GM11168 (cell line): ENCODE data around the gene BRMS1.

Experiments used
- in situ Hi-C: fragments of 300-500 bp; cut with MboI; formaldehyde crosslinking; loops from one replicate; pipeline ENCODE4 v1.12.0; 2022; ENCODE audit warnings: low sequenced_read_pairs; ENCODE audit not compliant: unreplicated experiment

BRMS1 gene

DNA sequence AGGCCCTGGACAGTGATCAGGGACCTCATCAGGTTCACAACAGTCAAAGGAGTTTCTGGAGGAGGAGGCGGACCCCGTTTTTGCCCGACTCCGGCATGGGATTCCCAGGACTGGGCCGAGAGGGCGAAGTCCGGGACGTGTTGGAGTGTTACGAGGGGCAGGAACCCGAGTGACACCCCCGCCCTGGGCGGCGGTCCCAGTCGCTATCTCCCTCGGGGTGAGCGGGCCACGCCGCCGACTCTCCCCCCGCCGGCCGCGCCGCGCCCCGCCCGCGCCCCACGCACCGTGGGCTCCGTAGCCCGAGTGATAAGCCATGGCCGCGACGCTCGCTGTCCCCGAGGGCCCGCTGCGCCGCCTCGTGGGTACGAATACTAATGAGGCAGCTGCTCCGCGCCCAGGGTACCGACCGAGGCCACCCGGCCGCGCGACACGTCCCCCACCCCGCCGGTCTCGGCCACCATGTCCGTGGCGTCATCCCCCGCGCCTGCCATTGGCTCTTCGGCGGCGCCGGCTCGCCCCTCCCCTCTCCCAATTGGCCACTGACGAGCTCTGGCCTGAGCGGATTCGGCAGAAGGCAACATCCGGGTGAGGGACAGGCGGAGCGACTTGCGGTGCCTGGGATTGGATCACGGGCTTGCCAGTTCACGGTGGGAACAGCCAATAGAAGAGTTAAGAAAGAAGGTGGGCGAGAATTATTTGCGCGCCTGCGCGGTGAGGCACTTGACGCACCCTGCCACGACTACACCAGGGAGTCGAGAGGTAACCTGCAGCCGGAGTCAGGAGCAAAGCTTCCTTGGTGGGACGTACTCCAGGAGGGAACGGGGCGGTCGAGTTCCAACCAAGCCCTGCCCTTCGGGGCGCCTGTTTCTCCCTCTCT, 56.0 kb downstream of the BRMS1 start, which contains the start of gene YIF1A:
Gene YIF1A, minus strand, starts transcription at position 473 of the 877 bp plus-strand sequence. Its CDS starts 158 bp downstream, at position 315.
- in situ Hi-C loops, result no loop called here

DNA sequence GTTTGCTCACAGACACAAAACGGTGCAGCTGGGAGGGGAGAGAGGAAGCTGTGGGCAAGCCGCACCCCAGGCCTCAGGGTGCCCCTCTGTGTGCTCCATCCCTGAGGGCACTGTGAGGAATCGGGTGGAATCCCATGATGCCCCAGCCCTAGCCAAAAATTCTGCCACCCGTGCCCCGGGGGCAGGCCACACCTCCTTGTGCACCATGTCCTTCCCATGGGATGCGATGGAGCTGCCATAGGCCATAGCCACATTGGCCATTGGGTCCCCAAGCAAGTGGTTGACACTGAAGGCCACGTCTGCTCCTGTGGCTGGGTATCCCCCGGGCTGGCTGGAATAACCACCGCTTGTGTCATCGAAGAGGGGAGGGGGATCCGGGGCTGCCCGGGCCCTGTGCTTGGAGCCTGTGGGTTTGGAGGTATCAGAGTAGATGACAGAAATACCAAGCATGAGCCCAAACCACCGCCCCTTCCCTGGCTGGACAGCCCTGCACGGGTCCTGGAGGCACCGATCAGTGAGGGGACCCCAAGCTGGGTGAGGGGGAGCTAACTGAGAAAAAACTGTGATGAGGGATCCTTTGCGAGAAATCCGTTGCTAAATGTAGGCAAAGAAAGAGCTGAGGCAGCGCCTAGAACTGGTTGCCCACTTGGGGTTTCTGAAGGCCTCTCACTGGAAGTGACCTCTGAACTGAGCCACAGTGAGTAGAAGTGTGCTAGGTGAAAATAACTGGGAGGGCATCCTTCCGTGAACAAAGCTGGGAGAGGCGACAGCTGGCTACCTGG, 56.8 kb downstream of the BRMS1 start:
- in situ Hi-C loops, result no loop called here
